Measurements from ENCODE around the gene WDR36.

GRCh38 chr5:111163000-111163399 is 70.9 kb downstream of the WDR36 start:
- TF ChIP-seq, protein P1, sequence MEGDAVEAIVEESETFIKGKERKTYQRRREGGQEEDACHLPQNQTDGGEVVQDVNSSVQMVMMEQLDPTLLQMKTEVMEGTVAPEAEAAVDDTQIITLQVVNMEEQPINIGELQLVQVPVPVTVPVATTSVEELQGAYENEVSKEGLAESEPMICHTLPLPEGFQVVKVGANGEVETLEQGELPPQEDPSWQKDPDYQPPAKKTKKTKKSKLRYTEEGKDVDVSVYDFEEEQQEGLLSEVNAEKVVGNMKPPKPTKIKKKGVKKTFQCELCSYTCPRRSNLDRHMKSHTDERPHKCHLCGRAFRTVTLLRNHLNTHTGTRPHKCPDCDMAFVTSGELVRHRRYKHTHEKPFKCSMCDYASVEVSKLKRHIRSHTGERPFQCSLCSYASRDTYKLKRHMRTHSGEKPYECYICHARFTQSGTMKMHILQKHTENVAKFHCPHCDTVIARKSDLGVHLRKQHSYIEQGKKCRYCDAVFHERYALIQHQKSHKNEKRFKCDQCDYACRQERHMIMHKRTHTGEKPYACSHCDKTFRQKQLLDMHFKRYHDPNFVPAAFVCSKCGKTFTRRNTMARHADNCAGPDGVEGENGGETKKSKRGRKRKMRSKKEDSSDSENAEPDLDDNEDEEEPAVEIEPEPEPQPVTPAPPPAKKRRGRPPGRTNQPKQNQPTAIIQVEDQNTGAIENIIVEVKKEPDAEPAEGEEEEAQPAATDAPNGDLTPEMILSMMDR (conservative IDR thresholded peaks at IDR 0.05; ENCODE audit: low read depth in 2 of 2): no peak
- no peak for TF ChIP-seq ETS1 (IDR thresholded peaks at IDR 0.05)
- no peak for TF ChIP-seq POLR2AphosphoS5 (IDR thresholded peaks at IDR 0.05; ENCODE audit: low read depth)

Data from GM23338 (cell line).